K562 (cell line): ENCODE results near the gene DTL. TPM values are rescaled to one million over a fixed set of nuclear protein-coding genes. Genes with fewer than 3 reads are reported as not detected.

Experiments used
- ADNP ChIP-seq: fragments of 200-800 bp; sonication (Bioruptor generic); IDR thresholded peaks from 2 replicates; pipeline ENCODE4 v1.6.1; 2016; ENCODE audit warnings: missing genetic modification characterization, missing compliant biosample characterization
- BRCA1 ChIP-seq, 2 experiments: fragments of 450-650 bp in 1 of 2; sonication (generic) in 1 of 2; formaldehyde crosslinking in 1 of 2; IDR thresholded peaks; 2 replicates each; pipeline versions ENCODE4 v1.5.0 to v1.6.1; 2017 to 2020; ENCODE audit warnings: mild to moderate bottlenecking in 1 of 2, missing genetic modification reagents in 1 of 2
- BRF1 ChIP-seq: IDR thresholded peaks from 3 replicates; pipeline ENCODE4 v1.6.1; 2011; ENCODE audit warnings: borderline replicate concordance, mild to moderate bottlenecking; ENCODE audit not compliant: insufficient read length; ENCODE audit errors: extremely low read depth
- CEBPG ChIP-seq, 3 experiments: fragments of 200-800 bp in 1 of 3; sonication (Bioruptor generic) in 1 of 3; sonication (generic) in 1 of 3; formaldehyde crosslinking in 1 of 3; IDR thresholded peaks in 2 of 3; conservative IDR thresholded peaks in 1 of 3; 2 replicates each; pipeline versions ENCODE4 v1.6.1 to v1.8.0; 2016 to 2022; ENCODE audit warnings: missing compliant biosample characterization in 2 of 3, missing genetic modification characterization in 2 of 3, mild to moderate bottlenecking in 1 of 3, missing genetic modification reagents in 1 of 3
- HDAC8 ChIP-seq: fragments of 450-650 bp; IDR thresholded peaks from 2 replicates; pipeline ENCODE4 v1.6.1; 2016; ENCODE audit warnings: mild to moderate bottlenecking, missing genetic modification characterization, moderate library complexity, missing compliant biosample characterization
- HNRNPK ChIP-seq: fragments of 200-400 bp; formaldehyde crosslinking; IDR thresholded peaks from one replicate; pipeline ENCODE4 v1.6.1; 2018; ENCODE audit warnings: mild to moderate bottlenecking, low read depth, low read length; ENCODE audit not compliant: poor library complexity, severe bottlenecking
- LEF1 ChIP-seq: fragments of 450-650 bp; IDR thresholded peaks from 2 replicates; pipeline ENCODE4 v1.6.1; 2016; ENCODE audit warnings: mild to moderate bottlenecking
- MIER1 ChIP-seq: fragments of 450-650 bp; IDR thresholded peaks from 2 replicates; pipeline ENCODE4 v1.6.1; 2016; ENCODE audit warnings: antibody characterized with exemption, mild to moderate bottlenecking, low read depth
- SMARCE1 ChIP-seq: fragments of 450-650 bp; IDR thresholded peaks from 2 replicates; pipeline ENCODE4 v1.7.1; 2016; ENCODE audit warnings: mild to moderate bottlenecking
- SRSF3 ChIP-seq: fragments of 200-400 bp; formaldehyde crosslinking; IDR thresholded peaks from 2 replicates; pipeline ENCODE4 v1.6.1; 2016; ENCODE audit warnings: mild to moderate bottlenecking, low read length, moderate library complexity; ENCODE audit not compliant: insufficient read depth
- SUPT5H ChIP-seq: fragments of 450-650 bp; IDR thresholded peaks from 2 replicates; pipeline ENCODE4 v1.6.1; 2016
- TAL1 ChIP-seq: fragments of 450-650 bp; IDR thresholded peaks from 2 replicates; pipeline ENCODE4 v1.6.1; 2016; ENCODE audit warnings: mild to moderate bottlenecking
- TFE3 ChIP-seq: fragments of 450-650 bp; formaldehyde crosslinking; IDR thresholded peaks from 2 replicates; pipeline ENCODE4 v1.4.0; 2020; ENCODE audit warnings: mild to moderate bottlenecking, mixed read lengths
- USF2 ChIP-seq: sonication (generic); formaldehyde crosslinking; IDR thresholded peaks from 2 replicates; pipeline ENCODE4 v1.5.0; 2020; ENCODE audit warnings: missing genetic modification reagents
- WHSC1 ChIP-seq: IDR thresholded peaks from one replicate; pipeline ENCODE4 v1.6.1; 2012; ENCODE audit warnings: low read length, control low read depth, inconsistent platforms
- ZNF146 ChIP-seq: IDR thresholded peaks from one replicate; pipeline ENCODE4 v1.6.1; 2018; ENCODE audit warnings: missing compliant biosample characterization; ENCODE audit not compliant: unreplicated experiment
- ZNF764 ChIP-seq: fragments of 250-450 bp; sonication (Bioruptor Pico); IDR thresholded peaks from 2 replicates; pipeline ENCODE4 v1.4.0; 2020; ENCODE audit warnings: low read depth, mild to moderate bottlenecking, moderate library complexity
- ZNF780A ChIP-seq: fragments of 250-450 bp; sonication (Bioruptor Pico); IDR thresholded peaks from 2 replicates; pipeline ENCODE4 v1.5.0; 2021; ENCODE audit warnings: mild to moderate bottlenecking
- polyA plus RNA-seq, 8 experiments: library from polyadenylated mRNA; depleted of rRNA in 4 of 8; stranded (reverse) in 5 of 8; unstranded in 3 of 8; fragments of >200 nt; fragmentation: Nextera tagmentation in 2 of 8; fragmentation: Illumina TruSeq in 1 of 8; extraction: Ambion mirVana in 2 of 8; extraction: Trizol in 1 of 8; gene quantifications; 2 replicates each; pipeline versions ENCODE4 v1.2.1 to v1.2.3, GENCODE V29; 2011 to 2014; ENCODE audit warnings: inconsistent platforms in 1 of 8, missing spikeins in 1 of 8
- total RNA-seq, 7 experiments: library from RNA; depleted of rRNA in 6 of 7; stranded (reverse); fragments of >200 nt in 6 of 7; fragmentation: Illumina TruSeq in 2 of 7; extraction: Trizol in 2 of 7; gene quantifications; 2 replicates each; pipeline versions ENCODE4 v1.2.1 to v1.2.3, GENCODE V29; 2011 to 2021; ENCODE audit warnings: low replicate concordance in 1 of 7
- TF ChIP-seq, protein P1 (sequence below): fragments of 450-650 bp; IDR thresholded peaks from 2 replicates; pipeline ENCODE4 v1.7.1; 2018; ENCODE audit warnings: mild to moderate bottlenecking, low read depth; ENCODE audit not compliant: partially characterized antibody
- TF ChIP-seq, protein P2 (sequence below): fragments of 450-650 bp; IDR thresholded peaks from one replicate; pipeline ENCODE4 v1.6.1; 2018; ENCODE audit warnings: mild to moderate bottlenecking, moderate library complexity; ENCODE audit not compliant: partially characterized antibody
- TF ChIP-seq, protein P3 (sequence below): fragments of 450-650 bp; conservative IDR thresholded peaks from 2 replicates; pipeline ENCODE4 v1.6.1; 2016; ENCODE audit warnings: missing genetic modification characterization, low read depth, mild to moderate bottlenecking, control low read depth, missing compliant biosample characterization

The DTL gene
- total and polyA plus RNA-seq, 9 of the 15 experiments (the other 6 are each of a cell fraction or from before 2014, with no cell fraction given), result 38.3 to 81.0 (median 63.2) TPM

DNA sequence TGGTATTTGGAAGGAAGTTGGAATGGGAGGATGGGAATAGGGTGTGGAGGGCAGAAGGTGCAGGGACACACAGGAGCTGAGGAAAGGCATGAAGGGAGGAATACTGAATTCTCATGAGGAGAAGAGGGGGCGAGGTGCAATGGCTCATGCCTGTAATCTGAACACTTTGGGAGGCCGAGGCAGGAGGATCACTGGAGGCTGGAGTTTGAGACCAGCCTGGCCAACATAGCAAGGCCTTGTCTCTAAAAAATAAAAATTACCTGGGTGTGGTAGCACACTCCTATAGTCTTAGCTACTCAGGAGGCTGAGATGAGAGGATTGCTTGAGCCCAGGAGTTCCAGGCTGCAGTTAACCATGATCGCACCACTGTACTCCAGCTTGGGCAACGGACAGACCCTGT, 117.3 kb downstream of the DTL start (continued):
- no peak for TF ChIP-seq SMARCE1
- no peak for TF ChIP-seq BRCA1 (IDR thresholded peaks at IDR 0.05)
- TF ChIP-seq BRCA1 (CRISPR knock-in tag; IDR thresholded peaks at IDR 0.05), result no peak
- TF ChIP-seq, protein P1, sequence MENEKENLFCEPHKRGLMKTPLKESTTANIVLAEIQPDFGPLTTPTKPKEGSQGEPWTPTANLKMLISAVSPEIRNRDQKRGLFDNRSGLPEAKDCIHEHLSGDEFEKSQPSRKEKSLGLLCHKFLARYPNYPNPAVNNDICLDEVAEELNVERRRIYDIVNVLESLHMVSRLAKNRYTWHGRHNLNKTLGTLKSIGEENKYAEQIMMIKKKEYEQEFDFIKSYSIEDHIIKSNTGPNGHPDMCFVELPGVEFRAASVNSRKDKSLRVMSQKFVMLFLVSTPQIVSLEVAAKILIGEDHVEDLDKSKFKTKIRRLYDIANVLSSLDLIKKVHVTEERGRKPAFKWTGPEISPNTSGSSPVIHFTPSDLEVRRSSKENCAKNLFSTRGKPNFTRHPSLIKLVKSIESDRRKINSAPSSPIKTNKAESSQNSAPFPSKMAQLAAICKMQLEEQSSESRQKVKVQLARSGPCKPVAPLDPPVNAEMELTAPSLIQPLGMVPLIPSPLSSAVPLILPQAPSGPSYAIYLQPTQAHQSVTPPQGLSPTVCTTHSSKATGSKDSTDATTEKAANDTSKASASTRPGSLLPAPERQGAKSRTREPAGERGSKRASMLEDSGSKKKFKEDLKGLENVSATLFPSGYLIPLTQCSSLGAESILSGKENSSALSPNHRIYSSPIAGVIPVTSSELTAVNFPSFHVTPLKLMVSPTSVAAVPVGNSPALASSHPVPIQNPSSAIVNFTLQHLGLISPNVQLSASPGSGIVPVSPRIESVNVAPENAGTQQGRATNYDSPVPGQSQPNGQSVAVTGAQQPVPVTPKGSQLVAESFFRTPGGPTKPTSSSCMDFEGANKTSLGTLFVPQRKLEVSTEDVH, result no peak
- TF ChIP-seq HDAC8, result 0 out of 2 replicates have a peak, but pooled peaks have one; percentile 7
- TF ChIP-seq MIER1, result peak; percentile 33; the same call in 1 of the 2 replicates
- 0 out of 2 replicates have a peak, but pooled peaks have one; percentile 25 for TF ChIP-seq SUPT5H
- TF ChIP-seq BRF1, result no peak
- TF ChIP-seq, protein P2, sequence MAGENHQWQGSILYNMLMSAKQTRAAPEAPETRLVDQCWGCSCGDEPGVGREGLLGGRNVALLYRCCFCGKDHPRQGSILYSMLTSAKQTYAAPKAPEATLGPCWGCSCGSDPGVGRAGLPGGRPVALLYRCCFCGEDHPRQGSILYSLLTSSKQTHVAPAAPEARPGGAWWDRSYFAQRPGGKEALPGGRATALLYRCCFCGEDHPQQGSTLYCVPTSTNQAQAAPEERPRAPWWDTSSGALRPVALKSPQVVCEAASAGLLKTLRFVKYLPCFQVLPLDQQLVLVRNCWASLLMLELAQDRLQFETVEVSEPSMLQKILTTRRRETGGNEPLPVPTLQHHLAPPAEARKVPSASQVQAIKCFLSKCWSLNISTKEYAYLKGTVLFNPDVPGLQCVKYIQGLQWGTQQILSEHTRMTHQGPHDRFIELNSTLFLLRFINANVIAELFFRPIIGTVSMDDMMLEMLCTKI, result no peak
- TF ChIP-seq ADNP, result no peak
- TF ChIP-seq ZNF146 (CRISPR knock-in tag), result no peak
- no peak for TF ChIP-seq ZNF764 (CRISPR knock-in tag)
- no peak for TF ChIP-seq LEF1
- no peak for TF ChIP-seq TFE3 (CRISPR knock-in tag)
- TF ChIP-seq, protein P3, sequence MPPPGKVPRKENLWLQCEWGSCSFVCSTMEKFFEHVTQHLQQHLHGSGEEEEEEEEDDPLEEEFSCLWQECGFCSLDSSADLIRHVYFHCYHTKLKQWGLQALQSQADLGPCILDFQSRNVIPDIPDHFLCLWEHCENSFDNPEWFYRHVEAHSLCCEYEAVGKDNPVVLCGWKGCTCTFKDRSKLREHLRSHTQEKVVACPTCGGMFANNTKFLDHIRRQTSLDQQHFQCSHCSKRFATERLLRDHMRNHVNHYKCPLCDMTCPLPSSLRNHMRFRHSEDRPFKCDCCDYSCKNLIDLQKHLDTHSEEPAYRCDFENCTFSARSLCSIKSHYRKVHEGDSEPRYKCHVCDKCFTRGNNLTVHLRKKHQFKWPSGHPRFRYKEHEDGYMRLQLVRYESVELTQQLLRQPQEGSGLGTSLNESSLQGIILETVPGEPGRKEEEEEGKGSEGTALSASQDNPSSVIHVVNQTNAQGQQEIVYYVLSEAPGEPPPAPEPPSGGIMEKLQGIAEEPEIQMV (tag), result no peak
- TF ChIP-seq TAL1, result no peak
- TF ChIP-seq HNRNPK, result no peak
- TF ChIP-seq ZNF780A (CRISPR knock-in tag), result no peak
- TF ChIP-seq SRSF3, result no peak
- TF ChIP-seq WHSC1, result no peak
- TF ChIP-seq CEBPG (CRISPR knock-in tag; IDR thresholded peaks at IDR 0.05), result no peak
- no peak for TF ChIP-seq CEBPG (tag; conservative IDR thresholded peaks at IDR 0.05 in 1 of 2, IDR thresholded peaks at IDR 0.05 in 1 of 2)
- TF ChIP-seq USF2 (CRISPR knock-in tag), result no peak
